ENCODE results near the gene NUDT11. TPM values are rescaled to one million over a fixed set of nuclear protein-coding genes. Genes with fewer than 3 reads are reported as not detected.
A peak's percentile ranks its signal among the peaks of the same experiment; 100 is the strongest.

Gene NUDT11
- total and polyA plus RNA-seq, 9 of the 15 experiments (the other 6 are each of a cell fraction or from before 2014, with no cell fraction given): 0.01 to 0.19 (median 0.08) TPM; not detected in 3

DNA sequence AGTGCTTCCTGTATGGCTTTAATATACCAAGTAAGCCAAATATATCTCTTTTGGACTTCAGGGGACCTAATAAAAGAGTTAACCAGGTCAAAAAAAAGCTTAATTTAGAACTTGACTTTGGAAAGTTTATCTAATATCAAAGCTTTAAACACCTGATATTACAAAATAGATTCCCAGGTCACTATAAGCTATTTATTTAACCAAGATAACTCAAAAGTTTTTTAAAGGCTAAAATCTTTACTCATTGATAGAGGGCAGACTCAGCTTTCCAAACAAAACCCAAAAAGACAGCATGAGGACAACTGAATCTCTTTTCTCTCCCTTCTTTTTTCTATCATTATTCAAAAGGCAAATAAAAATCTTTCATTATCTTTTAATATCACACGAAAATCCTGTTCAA lies 19.5 kb downstream of the NUDT11 start (continued):
- no peak for TF ChIP-seq ZNF277 (CRISPR knock-in tag; IDR thresholded peaks at IDR 0.05; ENCODE audit: borderline replicate concordance)
- TF ChIP-seq ETS1 (conservative IDR thresholded peaks at IDR 0.05; ENCODE audit: control insufficient read depth, low read depth, low read length): no peak
- TF ChIP-seq NELFE (IDR thresholded peaks at IDR 0.05; ENCODE audit: insufficient read depth, insufficient read length): no peak
- TF ChIP-seq SAFB2 (IDR thresholded peaks at IDR 0.05; ENCODE audit: borderline replicate concordance, low read depth, low read length, severe bottlenecking): no peak

DNA sequence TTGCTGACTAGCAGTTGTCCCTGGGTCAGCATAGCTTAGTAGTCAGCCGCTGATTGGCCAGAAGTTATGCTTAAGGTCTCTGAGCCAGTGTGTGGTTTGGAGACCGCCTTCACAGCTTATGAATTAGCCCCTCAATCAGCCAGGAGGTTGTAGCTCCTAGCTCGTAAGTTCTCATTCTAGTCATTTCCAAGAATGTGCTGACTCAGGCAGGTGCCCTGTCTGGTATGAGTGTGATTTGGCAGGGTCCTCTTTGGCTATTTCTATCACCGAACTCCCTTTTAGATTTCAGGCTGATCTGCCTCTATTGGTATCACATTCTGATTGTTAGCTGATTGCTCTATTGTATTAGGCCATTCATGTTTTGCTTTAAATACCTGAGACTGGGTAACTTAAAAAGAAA lies 33.1 kb downstream of the NUDT11 start:
- Histone ChIP-seq H3K9ac (ENCODE audit: insufficient read depth in 1 of 2, low read depth in 2 of 2, low read length in 2 of 2) (no peak overlapping the region), H3K9me3 (replicated peaks; ENCODE audit: control insufficient read depth, insufficient read depth, low read depth, low read length) (no peaks in the 10 kb centered on the region; the same call in 1 of the 2 replicates), H4K20me1 (replicated peaks; ENCODE audit: control insufficient read depth, insufficient read depth, low read length) (no peaks in the 10 kb centered on the region), H3K4me1 (replicated peaks in 1 of 2; ENCODE audit: control insufficient read depth in 2 of 2, insufficient read depth in 2 of 2, low read length in 2 of 2) (no peaks in the 10 kb centered on the region), H3K4me3 (no peak overlapping the region), H3K9me1 (ENCODE audit: control insufficient read depth, insufficient read depth, low read length) (no peaks in the 10 kb centered on the region), H3K36me3 (ENCODE audit: control insufficient read depth, insufficient read depth, low read length) (no peaks in the 10 kb centered on the region), H3K27me3 (ENCODE audit: control insufficient read depth in 2 of 2, insufficient read depth in 2 of 2, low read length in 2 of 2) (no peaks in the 10 kb centered on the region), H3K27ac (ENCODE audit: extremely low read depth, low read depth, low read length) (no peak overlapping the region), H3K4me2 (ENCODE audit: insufficient read depth, low read length) (no peak overlapping the region), H3K79me2 (ENCODE audit: control insufficient read depth, insufficient read depth, low read length) (no peaks in the 10 kb centered on the region), H2AFZ (ENCODE audit: low read depth, low read length) (no peak overlapping the region)
- WGBS (ENCODE audit: insufficient coverage, low coverage, missing lambda C conversion rate): 0% methylated on average over 4 of the region's 4 CpGs
- ChIA-PET CTCF (ENCODE audit: low intra/inter-chr PET ratio) (no interaction called here), POLR2A (no interaction called here)
- FAIRE-seq (no peak), DNase-seq (ENCODE audit: extremely low read depth in 1 of 4, low spot score in 3 of 4) (no peak), ATAC-seq (no peak)
- TF ChIP-seq, protein P1, sequence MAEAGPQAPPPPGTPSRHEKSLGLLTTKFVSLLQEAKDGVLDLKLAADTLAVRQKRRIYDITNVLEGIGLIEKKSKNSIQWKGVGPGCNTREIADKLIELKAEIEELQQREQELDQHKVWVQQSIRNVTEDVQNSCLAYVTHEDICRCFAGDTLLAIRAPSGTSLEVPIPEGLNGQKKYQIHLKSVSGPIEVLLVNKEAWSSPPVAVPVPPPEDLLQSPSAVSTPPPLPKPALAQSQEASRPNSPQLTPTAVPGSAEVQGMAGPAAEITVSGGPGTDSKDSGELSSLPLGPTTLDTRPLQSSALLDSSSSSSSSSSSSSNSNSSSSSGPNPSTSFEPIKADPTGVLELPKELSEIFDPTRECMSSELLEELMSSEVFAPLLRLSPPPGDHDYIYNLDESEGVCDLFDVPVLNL (CRISPR knock-in tag; IDR thresholded peaks at IDR 0.05; ENCODE audit: low read depth): no peak
- TF ChIP-seq SMARCE1 (IDR thresholded peaks at IDR 0.05): no peak
- TF ChIP-seq ZNF316 (IDR thresholded peaks at IDR 0.05): peak; percentile 42
- TF ChIP-seq ZNF589 (CRISPR knock-in tag; IDR thresholded peaks at IDR 0.05; ENCODE audit: low read depth): no peak
- no peak for TF ChIP-seq HEY1 (CRISPR knock-in tag; IDR thresholded peaks at IDR 0.05; ENCODE audit: borderline replicate concordance)
- TF ChIP-seq CHD2 (IDR thresholded peaks at IDR 0.05; ENCODE audit: low read depth, low read length): no peak
- intact Hi-C loops (cut with micrococcal nuclease): no loop called here
- no TSS peak for BruUV-seq (replicated peaks)
- in situ Hi-C loops (cut with MboI): loop anchor here (25.0 kb wide), 1 partner anchor 776 kb away; no protein-coding TSS in a partner anchor
